Measurements from ENCODE around the gene KPNA3. TPM values are rescaled to one million over a fixed set of nuclear protein-coding genes. Genes with fewer than 3 reads are reported as not detected.

The KPNA3 gene
- total and polyA plus RNA-seq, 4 donors = 10.9 to 22.0 (median 16.6) TPM

- Histone ChIP-seq H3K4me3 (ENCODE audit: low read depth in 1 of 3, low read length in 3 of 3) (no peak overlapping the region), H3K27ac (ENCODE audit: low read depth in 1 of 2, low read length in 2 of 2) (no peak overlapping the region), H3K9ac (ENCODE audit: low read depth in 1 of 2, low read length in 2 of 2) (no peak overlapping the region), H3K9me3 (ENCODE audit: control insufficient read depth in 4 of 4, low read length in 3 of 4) (no peaks in the 10 kb centered on the region), H3K4me1 (ENCODE audit: control insufficient read depth in 4 of 4, insufficient read depth in 4 of 4, low read length in 3 of 4) (peaks cover 3 to 12% (median 7%) of the 10 kb centered on the region in 4 donors), H3K27me3 (ENCODE audit: control insufficient read depth in 4 of 4, insufficient read depth in 4 of 4, low read length in 3 of 4) (no peaks in the 10 kb centered on the region), H3K36me3 (ENCODE audit: control insufficient read depth in 4 of 4, insufficient read depth in 3 of 4, low read depth in 1 of 4, low read length in 3 of 4) (no peaks in the 10 kb centered on the region)
- TF ChIP-seq FOXA1 (IDR thresholded peaks at IDR 0.05) (no peak), RXRA (IDR thresholded peaks at IDR 0.05) (no peak)
- no peak for DNase-seq (ENCODE audit: low spot score)
These were observed 6.0 kb downstream of the KPNA3 start for GRCh38 chr13:49786401-49787008.

GRCh38 chr13:49784886-49785570 is 7.5 kb downstream of the KPNA3 start:
- DNase-seq (ENCODE audit: low spot score) = no peak
- WGBS = 93% methylated on average over 5 of the region's 5 CpGs
- H3K4me1 ChIP-seq (ENCODE audit: control insufficient read depth in 4 of 4, insufficient read depth in 4 of 4, low read length in 3 of 4) = peaks cover 0 to 6% (median 3%) of the 10 kb centered on the region in 4 donors
- H3K4me3 ChIP-seq (ENCODE audit: low read depth in 1 of 3, low read length in 3 of 3) = no peak overlapping the region
- H3K9me3 ChIP-seq (ENCODE audit: control insufficient read depth in 4 of 4, low read length in 3 of 4) = no peaks in the 10 kb centered on the region
- no peak overlapping the region for H3K9ac ChIP-seq (ENCODE audit: low read depth in 1 of 2, low read length in 2 of 2)
- no peak overlapping the region for H3K27ac ChIP-seq (ENCODE audit: low read depth in 1 of 2, low read length in 2 of 2)
- no peaks in the 10 kb centered on the region for H3K27me3 ChIP-seq (ENCODE audit: control insufficient read depth in 4 of 4, insufficient read depth in 4 of 4, low read length in 3 of 4)
- no peak for TF ChIP-seq YY1 (IDR thresholded peaks at IDR 0.05)
- no peaks in the 10 kb centered on the region for H3K36me3 ChIP-seq (ENCODE audit: control insufficient read depth in 4 of 4, insufficient read depth in 3 of 4, low read depth in 1 of 4, low read length in 3 of 4)

GRCh38 chr13:49783865-49784264 is 8.6 kb downstream of the KPNA3 start:
- no peak overlapping the region for H3K9ac ChIP-seq (ENCODE audit: low read depth in 1 of 2, low read length in 2 of 2)
- H3K4me1 ChIP-seq (ENCODE audit: control insufficient read depth in 4 of 4, insufficient read depth in 4 of 4, low read length in 3 of 4) = peaks cover 0 to 3% (median 1%) of the 10 kb centered on the region in 4 donors
- no peaks in the 10 kb centered on the region for H3K27me3 ChIP-seq (ENCODE audit: control insufficient read depth in 4 of 4, insufficient read depth in 4 of 4, low read length in 3 of 4)
- no peaks in the 10 kb centered on the region for H3K9me3 ChIP-seq (ENCODE audit: control insufficient read depth in 4 of 4, low read length in 3 of 4)
- TF ChIP-seq YY1 (IDR thresholded peaks at IDR 0.05) (no peak), NR2F2 (IDR thresholded peaks at IDR 0.05) (no peak)
- 98% methylated on average over 4 of the region's 4 CpGs for WGBS
- no peaks in the 10 kb centered on the region for H3K36me3 ChIP-seq (ENCODE audit: control insufficient read depth in 4 of 4, insufficient read depth in 3 of 4, low read depth in 1 of 4, low read length in 3 of 4)
- DNase-seq (ENCODE audit: low spot score) = no peak
- no peak overlapping the region for H3K4me3 ChIP-seq (ENCODE audit: low read depth in 1 of 3, low read length in 3 of 3)
- no peak overlapping the region for H3K27ac ChIP-seq (ENCODE audit: low read depth in 1 of 2, low read length in 2 of 2)

- no peaks in the 10 kb centered on the region for H3K27me3 ChIP-seq (ENCODE audit: control insufficient read depth in 4 of 4, insufficient read depth in 4 of 4, low read length in 3 of 4)
- TF ChIP-seq FOXA2 (IDR thresholded peaks at IDR 0.05) = no peak
- TF ChIP-seq REST (IDR thresholded peaks at IDR 0.05) = no peak
- no peak for TF ChIP-seq TAF1 (conservative IDR thresholded peaks at IDR 0.05)
- no peak for TF ChIP-seq CTCF (IDR thresholded peaks at IDR 0.05; ENCODE audit: low read depth, low read length, missing input control)
- no peak for TF ChIP-seq RAD21 (IDR thresholded peaks at IDR 0.05)
- no peak for TF ChIP-seq FOXA1 (IDR thresholded peaks at IDR 0.05)
- TF ChIP-seq HNF4G (IDR thresholded peaks at IDR 0.05) = no peak
- TF ChIP-seq JUND (IDR thresholded peaks at IDR 0.05) = no peak
- no peak for TF ChIP-seq EGR1 (IDR thresholded peaks at IDR 0.05; ENCODE audit: low read depth in 2 of 2)
- TF ChIP-seq NR2F2 (IDR thresholded peaks at IDR 0.05) = no peak
- H3K36me3 ChIP-seq (ENCODE audit: control insufficient read depth in 4 of 4, insufficient read depth in 3 of 4, low read depth in 1 of 4, low read length in 3 of 4) = no peaks in the 10 kb centered on the region
- WGBS = 97% methylated on average over 2 of the region's 2 CpGs
- H3K9ac ChIP-seq (ENCODE audit: low read depth in 1 of 2, low read length in 2 of 2) = no peak overlapping the region
- no peaks in the 10 kb centered on the region for H3K9me3 ChIP-seq (ENCODE audit: control insufficient read depth in 4 of 4, low read length in 3 of 4)
- no peak overlapping the region for H3K27ac ChIP-seq (ENCODE audit: low read depth in 1 of 2, low read length in 2 of 2)
- H3K4me3 ChIP-seq (ENCODE audit: low read depth in 1 of 3, low read length in 3 of 3) = no peak overlapping the region
- peaks cover 0 to 8% (median 4%) of the 10 kb centered on the region in 4 donors for H3K4me1 ChIP-seq (ENCODE audit: control insufficient read depth in 4 of 4, insufficient read depth in 4 of 4, low read length in 3 of 4)
- DNase-seq (ENCODE audit: low spot score) = no peak
These were observed 9.7 kb downstream of the KPNA3 start for GRCh38 chr13:49782784-49783183.

Data from liver (tissue), 9 donors.